ENCODE results near the gene HPGDS. TPM values are rescaled to one million over a fixed set of nuclear protein-coding genes. Genes with fewer than 3 reads are reported as not detected.
"Not testable (repeated sequence)": the region's sequence is repeated elsewhere in the genome, so short reads cannot be mapped to it uniquely, and the experiment has no call there.

The HPGDS gene
- total RNA-seq, 2 experiments from 2014 or later: not detected

GRCh38 chr4:94304365-94304971 is 38.2 kb downstream of the HPGDS start:
- Histone ChIP-seq H3K4me1 (ENCODE audit: insufficient read depth, low read length) (no peaks in the 10 kb centered on the region), H3K9me3 (ENCODE audit: control insufficient read depth in 1 of 2, insufficient read depth in 1 of 2, low read length in 2 of 2) (no peaks in the 10 kb centered on the region), H3K27me3 (ENCODE audit: control insufficient read depth in 1 of 2, insufficient read depth in 2 of 2, low read length in 2 of 2) (no peaks in the 10 kb centered on the region), H3K4me3 (ENCODE audit: low read length) (no peak overlapping the region), H3K36me3 (ENCODE audit: insufficient read depth, low read length) (no peaks in the 10 kb centered on the region), H3K27ac (ENCODE audit: low read depth in 1 of 2, low read length in 2 of 2) (no peak overlapping the region)
- ChIA-PET CTCF (no interaction called here), POLR2A (no interaction called here)
- H3K27ac Mint-ChIP-seq: no peak overlapping the region
- ATAC-seq (ENCODE audit: poor library complexity) (no peak), DNase-seq (peak in 4 of 14 experiments; percentile 9 to 49 (median 29))
- no peaks in the 10 kb centered on the region for H3K36me3 Mint-ChIP-seq (ENCODE audit: low read depth)
- H3K27me3 Mint-ChIP-seq: no peaks in the 10 kb centered on the region
- peak; percentile 62 for TF ChIP-seq CTCF (IDR thresholded peaks at IDR 0.05)
- H3K9me3 Mint-ChIP-seq: no peaks in the 10 kb centered on the region
- no peak overlapping the region for H3K4me3 Mint-ChIP-seq
- intact Hi-C loops (cut with DNase I, micrococcal nuclease): loop anchor here (1.0 to 5.0 kb wide), 3 partner anchors 86 to 292 kb away; no protein-coding TSS in a partner anchor
- H3K4me1 Mint-ChIP-seq (ENCODE audit: low read depth): no peaks in the 10 kb centered on the region

GRCh38 chr4:94302191-94302590 is 40.4 kb downstream of the HPGDS start:
- no peaks in the 10 kb centered on the region for H3K9me3 Mint-ChIP-seq
- no peaks in the 10 kb centered on the region for H3K9me3 ChIP-seq (ENCODE audit: control insufficient read depth in 1 of 2, insufficient read depth in 1 of 2, low read length in 2 of 2)
- no peaks in the 10 kb centered on the region for H3K36me3 Mint-ChIP-seq (ENCODE audit: low read depth)
- intact Hi-C loops (cut with DNase I, micrococcal nuclease): loop anchor here in 1 of 2 experiments (5.0 kb wide), 1 partner anchor 90 kb away; no protein-coding TSS in a partner anchor
- H3K4me1 ChIP-seq (ENCODE audit: insufficient read depth, low read length): no peaks in the 10 kb centered on the region
- H3K36me3 ChIP-seq (ENCODE audit: insufficient read depth, low read length): no peaks in the 10 kb centered on the region
- H3K27me3 Mint-ChIP-seq: no peaks in the 10 kb centered on the region
- H3K4me3 ChIP-seq (ENCODE audit: low read length): no peak overlapping the region
- ChIA-PET POLR2A (no interaction called here), CTCF (no interaction called here)
- DNase-seq: no peak
- no peaks in the 10 kb centered on the region for H3K4me1 Mint-ChIP-seq (ENCODE audit: low read depth)
- TF ChIP-seq CTCF (IDR thresholded peaks at IDR 0.05): no peak
- no peak overlapping the region for H3K27ac Mint-ChIP-seq
- no peak for ATAC-seq (ENCODE audit: poor library complexity)
- H3K27ac ChIP-seq (ENCODE audit: low read depth in 1 of 2, low read length in 2 of 2): no peak overlapping the region
- H3K4me3 Mint-ChIP-seq: no peak overlapping the region
- H3K27me3 ChIP-seq (ENCODE audit: control insufficient read depth in 1 of 2, insufficient read depth in 2 of 2, low read length in 2 of 2): no peaks in the 10 kb centered on the region

GRCh38 chr4:94298725-94299252 is 43.8 kb downstream of the HPGDS start:
- no peak overlapping the region for H3K4me3 Mint-ChIP-seq
- Histone ChIP-seq H3K4me3 (ENCODE audit: low read length) (no peak overlapping the region), H3K27ac (ENCODE audit: low read depth in 1 of 2, low read length in 2 of 2) (no peak overlapping the region), H3K9me3 (ENCODE audit: control insufficient read depth in 1 of 2, insufficient read depth in 1 of 2, low read length in 2 of 2) (no peaks in the 10 kb centered on the region), H3K36me3 (ENCODE audit: insufficient read depth, low read length) (no peaks in the 10 kb centered on the region), H3K4me1 (ENCODE audit: insufficient read depth, low read length) (no peaks in the 10 kb centered on the region), H3K27me3 (ENCODE audit: control insufficient read depth in 1 of 2, insufficient read depth in 2 of 2, low read length in 2 of 2) (no peaks in the 10 kb centered on the region)
- H3K36me3 Mint-ChIP-seq (ENCODE audit: low read depth): no peaks in the 10 kb centered on the region
- intact Hi-C loops (cut with DNase I, micrococcal nuclease): no loop called here
- ChIA-PET CTCF (interaction anchor here (0.6 kb wide), 1 partner anchor 401 kb away, joined by 3 read pairs; no protein-coding TSS in a partner anchor), POLR2A (no interaction called here)
- no peak for DNase-seq
- no peaks in the 10 kb centered on the region for H3K9me3 Mint-ChIP-seq
- H3K4me1 Mint-ChIP-seq (ENCODE audit: low read depth): no peaks in the 10 kb centered on the region
- no peak for ATAC-seq (ENCODE audit: poor library complexity)
- no peak for TF ChIP-seq CTCF (IDR thresholded peaks at IDR 0.05)
- H3K27me3 Mint-ChIP-seq: no peaks in the 10 kb centered on the region
- no peak overlapping the region for H3K27ac Mint-ChIP-seq

- H3K9me3 Mint-ChIP-seq; ATAC-seq (ENCODE audit: poor library complexity); H3K27me3 Mint-ChIP-seq; H3K9me3 ChIP-seq (ENCODE audit: control insufficient read depth in 1 of 2, insufficient read depth in 1 of 2, low read length in 2 of 2); DNase-seq; H3K27me3 ChIP-seq (ENCODE audit: control insufficient read depth in 1 of 2, insufficient read depth in 2 of 2, low read length in 2 of 2); POLR2A ChIA-PET; intact Hi-C loops (cut with DNase I, micrococcal nuclease); H3K27ac ChIP-seq (ENCODE audit: low read depth in 1 of 2, low read length in 2 of 2); H3K4me1 ChIP-seq (ENCODE audit: insufficient read depth, low read length); H3K27ac Mint-ChIP-seq; H3K4me3 Mint-ChIP-seq; H3K4me3 ChIP-seq (ENCODE audit: low read length); CTCF ChIA-PET; H3K4me1 Mint-ChIP-seq (ENCODE audit: low read depth): not testable (repeated sequence)
- H3K36me3 ChIP-seq (ENCODE audit: insufficient read depth, low read length): peaks cover 12% of the 10 kb centered on the region
- peaks cover 18% of the 10 kb centered on the region for H3K36me3 Mint-ChIP-seq (ENCODE audit: low read depth)
Measured at GRCh38 chr4:94295473-94295872, 47.2 kb downstream of the HPGDS start.

GRCh38 chr4:94293981-94294380 is 48.7 kb downstream of the HPGDS start:
- H3K4me1 Mint-ChIP-seq (ENCODE audit: low read depth); intact Hi-C loops (cut with DNase I, micrococcal nuclease); H3K27me3 Mint-ChIP-seq; H3K27me3 ChIP-seq (ENCODE audit: control insufficient read depth in 1 of 2, insufficient read depth in 2 of 2, low read length in 2 of 2); H3K27ac Mint-ChIP-seq; ATAC-seq (ENCODE audit: poor library complexity); H3K4me1 ChIP-seq (ENCODE audit: insufficient read depth, low read length); H3K27ac ChIP-seq (ENCODE audit: low read depth in 1 of 2, low read length in 2 of 2); DNase-seq; CTCF ChIA-PET; H3K4me3 ChIP-seq (ENCODE audit: low read length); H3K4me3 Mint-ChIP-seq; H3K9me3 Mint-ChIP-seq; POLR2A ChIA-PET; H3K9me3 ChIP-seq (ENCODE audit: control insufficient read depth in 1 of 2, insufficient read depth in 1 of 2, low read length in 2 of 2): not testable (repeated sequence)
- peaks cover 15% of the 10 kb centered on the region for H3K36me3 ChIP-seq (ENCODE audit: insufficient read depth, low read length)
- H3K36me3 Mint-ChIP-seq (ENCODE audit: low read depth): peaks cover 29% of the 10 kb centered on the region

All from CD4-positive, alpha-beta T cell (primary cell).